Breast epithelium (tissue), 4 donors: Measurements from ENCODE around the gene ZFP36L1. TPM values are rescaled to one million over a fixed set of nuclear protein-coding genes. Genes with fewer than 3 reads are reported as not detected.

Experiments
- DNase-seq, 2 donors: peaks; one replicate each; pipeline ENCODE4 v3.0.0-alpha.2; 2019; ENCODE audit warnings: low spot score in 2 of 2
- H3K27ac ChIP-seq, 2 donors: fragments of 200-600 bp; sonication (generic) in 1 of 2; one replicate each; pipeline ENCODE4 v1.5.1; 2016 to 2019; ENCODE audit warnings: mild to moderate bottlenecking in 1 of 2
- H3K27me3 ChIP-seq, 2 donors: fragments of 200-600 bp; sonication (generic) in 1 of 2; one replicate each; pipeline versions ENCODE4 v1.5.1 to v1.6.0; 2017 to 2019; ENCODE audit warnings: control low read depth in 1 of 2, mild to moderate bottlenecking in 1 of 2
- H3K36me3 ChIP-seq: fragments of 200-600 bp; one replicate; pipeline ENCODE4 v1.5.1; 2019
- H3K4me1 ChIP-seq, 2 donors: fragments of 200-600 bp; sonication (generic); one replicate each; pipeline ENCODE4 v1.5.1; 2016 to 2019; ENCODE audit warnings: control low read depth in 1 of 2
- H3K4me3 ChIP-seq, 3 donors: fragments of 200-600 bp; sonication (generic); 1 replicate in 2 of 3; 2 replicates in 1 of 3; pipeline ENCODE4 v1.5.1; 2016 to 2019; ENCODE audit warnings: mild to moderate bottlenecking in 3 of 3, moderate library complexity in 2 of 3
- H3K9me3 ChIP-seq, 2 donors: fragments of 200-600 bp; sonication (generic) in 1 of 2; one replicate each; pipeline ENCODE4 v1.5.1; 2016 to 2019; ENCODE audit warnings: control low read depth in 1 of 2
- CTCF ChIP-seq, 3 donors: fragments of 450-650 bp; IDR thresholded peaks; one replicate each; pipeline ENCODE4 v1.5.1; 2016 to 2017; ENCODE audit warnings: antibody characterized with exemption in 3 of 3, mild to moderate bottlenecking in 3 of 3, moderate library complexity in 3 of 3
- POLR2A ChIP-seq: fragments of 450-650 bp; IDR thresholded peaks from one replicate; pipeline ENCODE4 v1.6.1; 2016; ENCODE audit warnings: antibody characterized with exemption, mild to moderate bottlenecking, moderate library complexity
- POLR2AphosphoS5 ChIP-seq, 3 donors: sonication (generic); formaldehyde crosslinking; IDR thresholded peaks; one replicate each; pipeline ENCODE4 v1.6.1; 2017; ENCODE audit warnings: antibody characterized with exemption in 3 of 3
- intact Hi-C: fragments of 100-400 bp; cut with DNase I; formaldehyde crosslinking; loops from one replicate; pipeline ENCODE4 v1.15.1; 2023; ENCODE audit warnings: low total_unique reads
- total RNA-seq, 3 donors: library from RNA; depleted of rRNA; stranded (reverse); fragments of >200 nt; gene quantifications; one replicate each; pipeline ENCODE4 v1.1.0, GENCODE V29; 2016

Gene ZFP36L1
- total RNA-seq, 3 donors from 2014 or later: 198 to 737 (median 492) TPM

- H3K4me3 ChIP-seq: peak overlapping the region; percentile 80 to 95 (median 94)
- H3K27ac ChIP-seq: peak overlapping the region; percentile 98 to 100
- no peaks in the 10 kb centered on the region for H3K27me3 ChIP-seq
- peak in 1 of 2 donors; percentile 21 for DNase-seq
- H3K4me1 ChIP-seq: peaks cover 0 to 3% of the 10 kb centered on the region in 2 donors
- peaks cover 10% of the 10 kb centered on the region for H3K36me3 ChIP-seq
- intact Hi-C loops: loop anchor here (1.0 to 10.0 kb wide), 2 partner anchors 17 to 226 kb away; no protein-coding TSS in a partner anchor
- no peak for TF ChIP-seq POLR2A
- TF ChIP-seq CTCF (IDR thresholded peaks at IDR 0.05): no peak
- TF ChIP-seq POLR2AphosphoS5 (IDR thresholded peaks at IDR 0.05): peak in 1 of 3 donors; percentile 9
- H3K9me3 ChIP-seq: no peaks in the 10 kb centered on the region
Observed at GRCh38 chr14:68790644-68791077, 2.2 kb downstream of the ZFP36L1 start.

- peak in 2 of 3 donors; percentile 1 to 11 for TF ChIP-seq POLR2AphosphoS5 (IDR thresholded peaks at IDR 0.05)
- TF ChIP-seq CTCF (IDR thresholded peaks at IDR 0.05): peak in 1 of 3 donors; percentile 16
- no peak for TF ChIP-seq POLR2A
- Histone ChIP-seq H3K4me3 (peak overlapping the region; percentile 80 to 95 (median 94)), H3K27me3 (no peaks in the 10 kb centered on the region), H3K27ac (peak overlapping the region; percentile 98 to 100), H3K36me3 (peaks cover 10% of the 10 kb centered on the region), H3K4me1 (peaks cover 0 to 3% of the 10 kb centered on the region in 2 donors), H3K9me3 (no peaks in the 10 kb centered on the region)
- DNase-seq: peak in 1 of 2 donors; percentile 25
- intact Hi-C loops: loop anchor here (1.0 to 10.0 kb wide), 4 partner anchors 17 to 628 kb away; no protein-coding TSS in a partner anchor
Observed at GRCh38 chr14:68789821-68790643, 2.8 kb downstream of the ZFP36L1 start.

GRCh38 chr14:68788996-68789820 lies 3.7 kb downstream of the ZFP36L1 start:
- Histone ChIP-seq H3K27ac (peak overlapping the region; percentile 98 to 100), H3K4me1 (peaks cover 0 to 3% of the 10 kb centered on the region in 2 donors), H3K27me3 (no peaks in the 10 kb centered on the region), H3K9me3 (no peaks in the 10 kb centered on the region), H3K4me3 (peak overlapping the region; percentile 80 to 95 (median 94)), H3K36me3 (peaks cover 10% of the 10 kb centered on the region)
- DNase-seq: peak; percentile 78 to 82
- intact Hi-C loops: loop anchor here (5.0 kb wide), 2 partner anchors 542 to 627 kb away; no protein-coding TSS in a partner anchor
- TF ChIP-seq POLR2A (no peak), POLR2AphosphoS5 (IDR thresholded peaks at IDR 0.05) (peak; percentile 51 to 70 (median 52)), CTCF (IDR thresholded peaks at IDR 0.05) (peak; percentile 49 to 58 (median 56))

GRCh38 chr14:68788275-68788995 lies 4.4 kb downstream of the ZFP36L1 start:
- TF ChIP-seq POLR2AphosphoS5 (IDR thresholded peaks at IDR 0.05) (no peak), POLR2A (no peak), CTCF (IDR thresholded peaks at IDR 0.05) (no peak)
- H3K36me3 ChIP-seq: peaks cover 10% of the 10 kb centered on the region

More at GRCh38 chr14:68788275-68788995, 4.4 kb downstream of the ZFP36L1 start:
- Histone ChIP-seq H3K9me3 (no peaks in the 10 kb centered on the region), H3K27me3 (no peaks in the 10 kb centered on the region), H3K4me3 (peak overlapping the region; percentile 80 to 95 (median 94)), H3K4me1 (peaks cover 0 to 3% of the 10 kb centered on the region in 2 donors), H3K27ac (peak overlapping the region; percentile 98 to 100)
- intact Hi-C loops: loop anchor here (5.0 kb wide), 2 partner anchors 541 to 626 kb away; no protein-coding TSS in a partner anchor
- DNase-seq: peak in 1 of 2 donors; percentile 7
